ENCODE measurements around the gene NECTIN1.
A peak's percentile ranks its signal among the peaks of the same experiment; 100 is the strongest.

NECTIN1 gene

GRCh38 chr11:119617340-119617713 is 111.7 kb downstream of the NECTIN1 start:
- DNase-seq (ENCODE audit: low read depth) = no peak
- TF ChIP-seq, protein P1, sequence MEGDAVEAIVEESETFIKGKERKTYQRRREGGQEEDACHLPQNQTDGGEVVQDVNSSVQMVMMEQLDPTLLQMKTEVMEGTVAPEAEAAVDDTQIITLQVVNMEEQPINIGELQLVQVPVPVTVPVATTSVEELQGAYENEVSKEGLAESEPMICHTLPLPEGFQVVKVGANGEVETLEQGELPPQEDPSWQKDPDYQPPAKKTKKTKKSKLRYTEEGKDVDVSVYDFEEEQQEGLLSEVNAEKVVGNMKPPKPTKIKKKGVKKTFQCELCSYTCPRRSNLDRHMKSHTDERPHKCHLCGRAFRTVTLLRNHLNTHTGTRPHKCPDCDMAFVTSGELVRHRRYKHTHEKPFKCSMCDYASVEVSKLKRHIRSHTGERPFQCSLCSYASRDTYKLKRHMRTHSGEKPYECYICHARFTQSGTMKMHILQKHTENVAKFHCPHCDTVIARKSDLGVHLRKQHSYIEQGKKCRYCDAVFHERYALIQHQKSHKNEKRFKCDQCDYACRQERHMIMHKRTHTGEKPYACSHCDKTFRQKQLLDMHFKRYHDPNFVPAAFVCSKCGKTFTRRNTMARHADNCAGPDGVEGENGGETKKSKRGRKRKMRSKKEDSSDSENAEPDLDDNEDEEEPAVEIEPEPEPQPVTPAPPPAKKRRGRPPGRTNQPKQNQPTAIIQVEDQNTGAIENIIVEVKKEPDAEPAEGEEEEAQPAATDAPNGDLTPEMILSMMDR (IDR thresholded peaks at IDR 0.05; ENCODE audit: insufficient read depth, low read depth, low read length, missing control alignments) = no peak

DNA sequence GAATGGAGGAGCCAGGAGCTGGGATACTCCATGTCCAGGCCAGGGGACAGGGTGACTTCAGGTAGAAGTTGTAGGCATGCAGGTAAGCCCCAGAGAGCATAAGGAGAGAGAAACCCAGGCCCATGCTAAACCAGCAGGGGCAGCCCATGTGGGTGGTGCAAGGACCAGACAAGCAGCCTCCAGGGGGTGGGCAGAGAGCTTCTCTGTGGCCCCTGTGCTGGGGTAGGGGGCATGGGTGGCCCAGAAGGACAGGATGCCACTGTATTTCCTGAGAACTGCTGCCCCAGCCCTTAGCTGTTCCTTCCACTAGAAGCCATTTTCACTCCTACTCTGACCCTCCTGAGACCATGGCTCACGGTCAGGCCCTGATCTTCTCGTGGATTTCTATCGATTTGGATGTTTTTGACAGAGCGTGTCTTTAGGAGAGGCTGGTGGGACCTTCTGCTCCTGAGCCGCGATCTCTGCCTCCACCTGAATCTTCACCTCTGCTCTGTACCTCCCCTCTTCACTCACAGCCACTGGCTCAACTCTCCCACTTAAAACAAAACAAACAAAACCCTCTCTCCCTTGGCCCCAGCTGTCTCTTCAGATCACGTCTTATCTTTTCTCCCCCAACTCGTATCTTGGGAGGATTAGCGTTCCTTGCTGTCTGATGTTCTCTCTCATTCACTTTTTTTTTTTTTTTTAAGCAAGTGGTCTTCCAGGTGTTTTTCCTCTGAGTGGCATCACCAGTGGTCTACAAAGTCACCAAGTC is 112.2 kb downstream of the NECTIN1 start:
- DNase-seq (ENCODE audit: low read depth) = no peak

More at GRCh38 chr11:119617340-119617713, 111.7 kb downstream of the NECTIN1 start:
- no peak overlapping the region for H3K4me3 ChIP-seq (ENCODE audit: low read length)

DNA sequence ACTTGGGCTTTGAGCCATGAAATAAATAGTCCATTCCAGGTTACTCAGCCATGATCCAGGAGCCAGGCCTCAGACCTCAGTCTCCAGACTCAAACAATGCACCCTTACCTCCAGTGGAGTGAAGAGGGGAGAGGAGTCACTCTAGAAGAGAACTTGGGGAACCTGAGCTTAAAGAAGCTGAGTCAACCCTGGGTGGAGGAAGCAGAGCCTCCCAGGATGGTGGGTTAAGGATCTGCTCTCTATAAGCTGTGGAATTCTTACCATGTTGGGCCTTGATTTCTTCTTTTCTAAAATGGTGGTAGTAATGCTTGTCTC is 113.2 kb downstream of the NECTIN1 start:
- no peak for DNase-seq (ENCODE audit: low read depth)
- TF ChIP-seq, protein P1 (IDR thresholded peaks at IDR 0.05; ENCODE audit: insufficient read depth, low read depth, low read length, missing control alignments) = no peak
- H3K4me3 ChIP-seq (ENCODE audit: low read length) = no peak overlapping the region

More for the DNA sequence above, 112.2 kb downstream of the NECTIN1 start:
- TF ChIP-seq, protein P1 (IDR thresholded peaks at IDR 0.05; ENCODE audit: insufficient read depth, low read depth, low read length, missing control alignments) = no peak
- H3K4me3 ChIP-seq (ENCODE audit: low read length) = no peak overlapping the region

- peak; percentile 87 for DNase-seq (ENCODE audit: low read depth)
Observed at GRCh38 chr11:119615003-119615881, 113.8 kb downstream of the NECTIN1 start.

GRCh38 chr11:119614222-119615002 is 114.6 kb downstream of the NECTIN1 start:
- TF ChIP-seq, protein P1 (IDR thresholded peaks at IDR 0.05; ENCODE audit: insufficient read depth, low read depth, low read length, missing control alignments) = no peak
- H3K4me3 ChIP-seq (ENCODE audit: low read length) = no peak overlapping the region
- no peak for DNase-seq (ENCODE audit: low read depth)

More at GRCh38 chr11:119615003-119615881, 113.8 kb downstream of the NECTIN1 start:
- TF ChIP-seq, protein P1 (IDR thresholded peaks at IDR 0.05; ENCODE audit: insufficient read depth, low read depth, low read length, missing control alignments) = no peak
- H3K4me3 ChIP-seq (ENCODE audit: low read length) = no peak overlapping the region

DNA sequence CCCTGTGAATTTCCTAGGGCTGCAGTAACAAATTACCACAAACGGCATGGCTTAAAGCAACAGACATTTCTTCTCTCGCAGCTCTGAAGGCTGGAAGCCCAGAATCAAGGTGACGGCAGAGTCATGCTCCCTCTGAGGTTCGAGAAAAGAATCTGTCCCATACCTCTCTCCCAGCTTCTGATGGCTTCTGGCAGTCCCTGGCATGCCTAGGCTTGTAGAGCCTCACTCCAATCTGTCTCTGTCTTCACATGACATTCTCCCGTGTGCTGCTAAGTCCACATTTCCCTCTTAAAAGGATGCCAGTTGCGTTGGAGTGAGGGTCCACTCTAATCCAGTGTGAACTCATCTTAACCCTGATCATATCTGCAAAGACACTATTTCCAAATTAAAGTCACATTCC is 116.2 kb downstream of the NECTIN1 start:
- TF ChIP-seq, protein P1 (IDR thresholded peaks at IDR 0.05; ENCODE audit: insufficient read depth, low read depth, low read length, missing control alignments) = no peak
- H3K4me3 ChIP-seq (ENCODE audit: low read length) = no peak overlapping the region
- peak; percentile 64 for DNase-seq (ENCODE audit: low read depth)

Data from epithelial cell of esophagus (primary cell).